ENCODE results near the gene STXBP1.

GRCh38 chr9:127628758-127629467 lies 16.8 kb downstream of the STXBP1 start:
- TF ChIP-seq POLR2A (IDR thresholded peaks at IDR 0.05) = no peak
- TF ChIP-seq CTCF (IDR thresholded peaks at IDR 0.05) = no peak
- no peak for TF ChIP-seq EP300 (IDR thresholded peaks at IDR 0.05)

Data from tibial nerve (tissue), 4 donors.